HepG2 (cell line): ENCODE data around the gene UBL7. TPM values are rescaled to one million over a fixed set of nuclear protein-coding genes. Genes with fewer than 3 reads are reported as not detected.

Experiments used
- ATAC-seq: fragments of 200-7000 bp; cut with Tn5 transposase; 3 replicates; pipeline ENCODE4 v1.9.1; 2020; ENCODE audit warnings: mild to moderate bottlenecking, moderate library complexity
- BruUV-seq: library from RNA; stranded (reverse); fragments of 400-500 nt; replicated peaks from 2 replicates; lab custom pipeline; 2021; lab: Mats Ljungman, UMichigan
- CTCF ChIA-PET: fragments of 300-600 bp; formaldehyde crosslinking; extraction: SDS; loops from one replicate; lab custom pipeline; 2021; ENCODE audit warnings: low total read pairs, inconsistent platforms, low intra/inter-chr PET ratio; lab: Yijun Ruan, JAX
- POLR2A ChIA-PET: fragments of 350-600 bp; sonication (Branson Sonifier 250); formaldehyde crosslinking; loops from one replicate; lab custom pipeline; 2020; ENCODE audit warnings: antibody characterized with exemption, inconsistent platforms; lab: Yijun Ruan, JAX
- DNase-seq: peaks from one replicate; pipeline ENCODE4 v3.0.0-alpha.2; 2015; ENCODE audit warnings: low spot score
- FAIRE-seq: peaks from 3 replicates; lab custom pipeline; 2011; peaks lifted over from hg19 to GRCh38; lab: Jason Lieb, UNC
- H2AFZ ChIP-seq: one replicate; pipeline ENCODE4 v1.6.1; 2011; ENCODE audit warnings: low read length, inconsistent platforms
- H3K27ac ChIP-seq: fragments of 300-600 bp; 3 replicates; pipeline ENCODE4 v1.8.0; 2011; ENCODE audit warnings: mixed run types, mild to moderate bottlenecking, mixed read lengths, low read length, inconsistent platforms; ENCODE audit not compliant: insufficient read depth; ENCODE audit errors: extremely low read length
- H3K27me3 ChIP-seq, 2 experiments: fragments of 200-600 bp in 1 of 2; 2 replicates in 1 of 2; 3 replicates in 1 of 2; pipeline versions ENCODE4 v1.6.0 to v1.8.0; 2011; ENCODE audit warnings: low read length in 2 of 2, mild to moderate bottlenecking in 2 of 2, moderate library complexity in 2 of 2, inconsistent platforms in 1 of 2; ENCODE audit not compliant: insufficient read depth in 2 of 2, control insufficient read depth in 1 of 2
- H3K36me3 ChIP-seq, 2 experiments: fragments of 200-600 bp in 1 of 2; replicated peaks in 1 of 2; 2 replicates in 1 of 2; 3 replicates in 1 of 2; pipeline versions ENCODE4 v1.5.1 to v1.8.0; 2011; ENCODE audit warnings: low read length in 2 of 2, inconsistent platforms in 1 of 2; ENCODE audit not compliant: insufficient read depth in 2 of 2, control insufficient read depth in 1 of 2
- H3K4me1 ChIP-seq: 2 replicates; pipeline ENCODE4 v1.5.1; 2012; ENCODE audit warnings: low read length, inconsistent platforms; ENCODE audit not compliant: insufficient read depth
- H3K4me2 ChIP-seq: 2 replicates; pipeline ENCODE4 v1.6.0; 2011; ENCODE audit warnings: low read depth, low read length, inconsistent platforms
- H3K4me3 ChIP-seq, 3 experiments: fragments of 200-600 bp in 1 of 3; sonication (generic), shearing (Covaris generic) in 1 of 3; replicated peaks in 1 of 3; 2 replicates each; pipeline ENCODE4 v1.5.1; 2011 to 2016; ENCODE audit warnings: low read length in 3 of 3, inconsistent platforms in 2 of 3, low read depth in 2 of 3, mild to moderate bottlenecking in 2 of 3, control low read depth in 1 of 3, mixed read lengths in 1 of 3; ENCODE audit not compliant: insufficient read depth in 1 of 3
- H3K79me2 ChIP-seq: one replicate; pipeline ENCODE4 v1.6.1; 2011; ENCODE audit warnings: low read length, inconsistent platforms; ENCODE audit not compliant: insufficient read depth
- H3K9ac ChIP-seq: 2 replicates; pipeline ENCODE4 v1.6.0; 2011; ENCODE audit warnings: mild to moderate bottlenecking, low read depth, low read length, inconsistent platforms; ENCODE audit not compliant: insufficient read depth
- H3K9me3 ChIP-seq: 2 replicates; pipeline ENCODE4 v1.5.1; 2012; ENCODE audit warnings: mild to moderate bottlenecking, low read length
- H4K20me1 ChIP-seq: 2 replicates; pipeline ENCODE4 v1.6.0; 2011; ENCODE audit warnings: inconsistent platforms, mild to moderate bottlenecking, low read length, moderate library complexity; ENCODE audit not compliant: insufficient read depth
- AHR ChIP-seq: IDR thresholded peaks from 2 replicates; pipeline ENCODE4 v1.6.1; 2018; ENCODE audit warnings: missing genetic modification reagents, missing compliant biosample characterization
- KDM2A ChIP-seq: sonication (generic); formaldehyde crosslinking; IDR thresholded peaks from 2 replicates; pipeline ENCODE4 v1.4.0; 2020; ENCODE audit warnings: low read depth, missing genetic modification reagents, borderline replicate concordance
- KMT2B ChIP-seq: IDR thresholded peaks from 2 replicates; pipeline ENCODE4 v1.6.1; 2016; ENCODE audit warnings: missing genetic modification reagents, missing compliant biosample characterization
- MAFK ChIP-seq, 2 experiments: IDR thresholded peaks in 1 of 2; conservative IDR thresholded peaks in 1 of 2; 2 replicates each; pipeline ENCODE4 v1.6.1; 2011; ENCODE audit warnings: improper control_type of control experiment in 2 of 2, low read length in 2 of 2
- MBNL3 ChIP-seq: fragments of 250-450 bp; sonication (Bioruptor Pico); conservative IDR thresholded peaks from 2 replicates; pipeline ENCODE4 v1.8.0; 2022; ENCODE audit warnings: mild to moderate bottlenecking, inconsistent platforms
- ZBTB33 ChIP-seq: sonication (generic); formaldehyde crosslinking; IDR thresholded peaks from 2 replicates; pipeline ENCODE4 v1.4.0; 2020; ENCODE audit warnings: missing genetic modification reagents
- ZNF121 ChIP-seq: sonication (generic); formaldehyde crosslinking; IDR thresholded peaks from 2 replicates; pipeline ENCODE4 v1.5.0; 2020; ENCODE audit warnings: mild to moderate bottlenecking, missing genetic modification reagents
- ZNF224 ChIP-seq: sonication (generic); formaldehyde crosslinking; IDR thresholded peaks from 2 replicates; pipeline ENCODE4 v1.5.0; 2020; ENCODE audit warnings: mild to moderate bottlenecking, missing genetic modification reagents
- ZNF263 ChIP-seq: sonication (generic); formaldehyde crosslinking; IDR thresholded peaks from 2 replicates; pipeline ENCODE4 v1.4.0; 2020; ENCODE audit warnings: missing genetic modification reagents
- ZNF275 ChIP-seq: sonication (generic); formaldehyde crosslinking; IDR thresholded peaks from 2 replicates; pipeline ENCODE4 v1.8.0; 2022; ENCODE audit warnings: missing genetic modification reagents, mild to moderate bottlenecking, inconsistent platforms, borderline replicate concordance
- ZNF768 ChIP-seq: sonication (generic); formaldehyde crosslinking; IDR thresholded peaks from 2 replicates; pipeline ENCODE4 v1.4.0; 2020; ENCODE audit warnings: missing genetic modification reagents
- ZSCAN12 ChIP-seq: sonication (generic); formaldehyde crosslinking; IDR thresholded peaks from 2 replicates; pipeline ENCODE4 v1.9.0; 2021; ENCODE audit warnings: mild to moderate bottlenecking, missing genetic modification reagents
- WGBS: methylation state at CpG from one replicate; pipeline ENCODE4 v1.1.6; 2017; ENCODE audit warnings: low lambda C conversion rate; 5-methylcytosine and 5-hydroxymethylcytosine counted together
- in situ Hi-C: cut with HindIII; loops from 2 replicates; pipeline ENCODE4 v1.10.0; 2017; ENCODE audit warnings: low pct_unique_long_range_greater_than_20kb; ENCODE audit not compliant: extremely low pct_ligation_motif_present
- intact Hi-C: fragments of 100-400 bp; cut with micrococcal nuclease; formaldehyde crosslinking; loops from one replicate; pipeline ENCODE4 v1.10.0; 2022; ENCODE audit not compliant: unreplicated experiment
- polyA plus RNA-seq, 8 experiments: library from polyadenylated mRNA; depleted of rRNA in 3 of 8; stranded (reverse) in 7 of 8; unstranded in 1 of 8; fragments of >200 nt; fragmentation: Illumina TruSeq in 4 of 8; extraction: Trizol in 4 of 8; gene quantifications; 2 replicates each; pipeline versions ENCODE4 v1.2.1 to v1.2.3, GENCODE V29; 2011 to 2016; ENCODE audit warnings: low read depth in 4 of 8, missing spikeins in 1 of 8, mixed read lengths in 1 of 8; ENCODE audit not compliant: insufficient read depth in 1 of 8
- total RNA-seq, 5 experiments: library from RNA; depleted of rRNA; stranded (reverse); fragments of >200 nt; fragmentation: Illumina TruSeq; extraction: Trizol; gene quantifications; 2 replicates each; pipeline ENCODE4 v1.2.3, GENCODE V29; 2016; ENCODE audit warnings: low read depth in 1 of 5
- TF ChIP-seq, protein P1 (sequence below): sonication (generic); formaldehyde crosslinking; IDR thresholded peaks from 2 replicates; pipeline ENCODE4 v1.8.1; 2023; ENCODE audit warnings: mild to moderate bottlenecking, missing genetic modification reagents

Gene UBL7
- total and polyA plus RNA-seq, 2 of the 13 experiments (the other 11 are each of a cell fraction or from before 2014, with no cell fraction given) = 55.0 to 63.5 TPM

DNA sequence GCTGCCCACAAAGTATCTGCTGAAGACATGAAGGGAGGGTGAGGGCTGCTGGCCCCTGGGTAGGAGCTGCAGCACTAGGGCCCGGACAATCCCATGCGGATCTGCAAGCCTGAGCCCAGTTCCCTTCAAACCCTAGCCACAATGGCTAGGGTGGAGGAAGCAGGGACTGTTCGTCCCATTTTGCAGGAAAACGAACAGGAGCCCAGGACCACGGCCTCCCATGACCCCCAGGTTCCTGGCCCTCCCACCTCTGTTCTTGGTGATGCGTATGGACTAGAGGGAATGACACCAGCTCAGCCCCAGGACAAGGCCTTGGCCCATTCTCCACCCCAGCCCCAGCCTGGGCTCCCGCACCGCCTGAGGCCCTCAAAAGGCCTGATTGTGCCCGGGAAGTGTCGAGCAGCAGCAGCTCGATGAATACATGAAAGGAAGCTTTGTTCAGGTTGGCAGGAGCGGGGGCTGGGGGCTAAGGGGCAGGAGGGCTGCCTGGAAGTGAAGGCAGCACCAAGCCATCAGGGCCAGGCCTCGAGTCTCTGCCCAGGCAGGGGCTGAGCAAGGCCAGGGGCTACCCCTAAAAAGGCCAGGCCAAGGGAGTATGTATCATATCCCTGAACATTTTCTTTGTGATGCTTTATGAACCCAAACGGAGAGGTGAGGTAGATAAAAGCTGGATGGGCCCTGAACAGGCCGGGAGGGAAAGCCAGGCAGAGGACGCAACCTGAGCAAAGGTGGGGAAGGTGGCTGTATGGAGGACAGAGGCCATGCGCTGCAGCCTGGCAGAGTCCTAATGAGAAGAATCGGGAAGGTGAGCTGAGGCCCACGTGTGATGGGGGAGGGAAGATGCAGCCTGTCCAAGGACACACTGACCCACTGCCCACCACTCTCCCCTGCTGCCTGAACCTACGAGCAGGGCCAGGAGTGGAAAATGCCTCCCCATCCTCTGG lies 39.4 kb downstream of the UBL7 start (continued):
- TF ChIP-seq ZNF263 (CRISPR knock-in tag) = 0 out of 2 replicates have a peak, but pooled peaks have one; percentile 21
- no peak for TF ChIP-seq AHR (CRISPR knock-in tag)
- no peak for TF ChIP-seq ZNF224 (CRISPR knock-in tag)
- TF ChIP-seq MAFK (conservative IDR thresholded peaks at IDR 0.05 in 1 of 2, IDR thresholded peaks at IDR 0.05 in 1 of 2; ENCODE audit: low read length in 2 of 2) = no peak
- TF ChIP-seq ZSCAN12 (CRISPR knock-in tag) = no peak

- ChIA-PET CTCF (no interaction called here), POLR2A (interaction anchor here (1.2 to 8.1 kb wide), 5 partner anchors 10 to 36 kb away, joined by 3 to 107 read pairs (median 6); no protein-coding TSS in a partner anchor)
- ATAC-seq (no peak), FAIRE-seq (no peak), DNase-seq (peak; percentile 36)
- Histone ChIP-seq H3K4me2 (no peak overlapping the region; the same call in 1 of the 2 replicates), H3K36me3 (peaks cover 16 to 30% of the 10 kb centered on the region in 2 experiments; a peak in 4 of 5 replicates), H3K27ac (peak overlapping the region; percentile 74), H3K9me3 (no peaks in the 10 kb centered on the region), H3K27me3 (no peaks in the 10 kb centered on the region), H3K4me1 (peaks cover 73% of the 10 kb centered on the region), H3K9ac (peak overlapping the region; percentile 67; the same call in 1 of the 2 replicates), H4K20me1 (no peaks in the 10 kb centered on the region), H3K79me2 (peaks cover 43% of the 10 kb centered on the region), H2AFZ (no peak overlapping the region), H3K4me3 (no peak overlapping the region)
- intact Hi-C loops = no loop called here
- no TSS peak for BruUV-seq
- 92% methylated on average over 8 of the region's 10 CpGs for WGBS
- in situ Hi-C loops = no loop called here
- TF ChIP-seq KDM2A (CRISPR knock-in tag) (0 out of 2 replicates have a peak, but pooled peaks have one; percentile 3), ZNF768 (CRISPR knock-in tag) (peak; percentile 47), ZNF275 (CRISPR knock-in tag) (no peak), MBNL3 (CRISPR knock-in tag) (no peak), ZBTB33 (CRISPR knock-in tag) (peak; percentile 61; the same call in 1 of the 2 replicates), KMT2B (no peak), ZNF121 (CRISPR knock-in tag) (0 out of 2 replicates have a peak, but pooled peaks have one; percentile 41)
- TF ChIP-seq, protein P1, sequence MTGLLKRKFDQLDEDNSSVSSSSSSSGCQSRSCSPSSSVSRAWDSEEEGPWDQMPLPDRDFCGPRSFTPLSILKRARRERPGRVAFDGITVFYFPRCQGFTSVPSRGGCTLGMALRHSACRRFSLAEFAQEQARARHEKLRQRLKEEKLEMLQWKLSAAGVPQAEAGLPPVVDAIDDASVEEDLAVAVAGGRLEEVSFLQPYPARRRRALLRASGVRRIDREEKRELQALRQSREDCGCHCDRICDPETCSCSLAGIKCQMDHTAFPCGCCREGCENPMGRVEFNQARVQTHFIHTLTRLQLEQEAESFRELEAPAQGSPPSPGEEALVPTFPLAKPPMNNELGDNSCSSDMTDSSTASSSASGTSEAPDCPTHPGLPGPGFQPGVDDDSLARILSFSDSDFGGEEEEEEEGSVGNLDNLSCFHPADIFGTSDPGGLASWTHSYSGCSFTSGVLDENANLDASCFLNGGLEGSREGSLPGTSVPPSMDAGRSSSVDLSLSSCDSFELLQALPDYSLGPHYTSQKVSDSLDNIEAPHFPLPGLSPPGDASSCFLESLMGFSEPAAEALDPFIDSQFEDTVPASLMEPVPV (CRISPR knock-in tag) = 0 out of 2 replicates have a peak, but pooled peaks have one; percentile 31
Observed at GRCh38 chr15:74420193-74420905, 40.6 kb downstream of the UBL7 start.
